Measurements from ENCODE around the gene USP6NL.

The USP6NL gene

GRCh38 chr10:11588873-11589574, 22.4 kb downstream of the USP6NL start:
- no peak for DNase-seq

DNA sequence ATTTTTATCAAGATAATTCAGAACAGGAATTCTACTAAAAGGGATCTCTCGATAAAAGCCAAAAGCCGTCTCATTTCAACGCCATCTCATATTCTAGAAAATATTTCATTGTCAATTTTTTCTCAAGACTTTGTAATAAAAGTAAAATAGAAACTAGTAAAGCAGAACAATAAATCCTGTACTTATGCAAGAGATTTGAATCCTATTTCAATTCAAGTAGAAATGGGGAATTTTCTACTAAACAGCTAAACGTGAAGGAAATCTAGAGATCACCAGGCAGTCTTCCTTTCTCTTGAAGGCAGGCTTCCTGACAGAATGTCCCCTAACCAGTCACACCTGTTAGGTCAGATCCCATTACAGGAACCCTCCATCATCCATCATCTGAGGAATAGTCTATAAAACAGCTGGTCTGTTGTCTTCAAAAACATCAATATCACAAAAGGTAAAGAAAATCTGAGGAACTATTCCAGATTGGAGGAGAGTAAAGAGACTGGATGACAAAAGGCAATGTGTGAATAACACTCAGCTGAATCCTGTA, 23.7 kb downstream of the USP6NL start:
- DNase-seq = no peak

GRCh38 chr10:11586170-11586569, 25.3 kb downstream of the USP6NL start:
- DNase-seq = no peak

- no peak for DNase-seq
These were observed 30.2 kb downstream of the USP6NL start for GRCh38 chr10:11581213-11581612.

DNA sequence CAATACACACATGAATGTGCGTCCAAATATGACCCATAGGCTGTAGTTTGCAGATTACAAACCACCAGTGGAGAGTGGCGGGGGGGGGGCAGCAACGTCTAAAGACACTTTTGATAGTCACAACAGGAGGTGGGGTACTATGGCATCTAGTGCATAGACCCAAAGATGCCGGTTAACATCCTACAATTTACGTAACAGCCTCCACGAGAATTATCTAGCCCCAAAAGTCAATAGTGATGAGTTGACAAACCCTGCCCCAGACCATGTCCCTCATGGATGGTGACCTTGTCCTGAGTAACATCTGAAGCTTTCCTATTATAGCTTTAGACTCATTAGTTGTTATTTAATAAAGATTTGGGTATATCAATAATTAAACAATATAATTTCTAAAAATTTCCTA, 31.6 kb downstream of the USP6NL start:
- DNase-seq = no peak

DNA sequence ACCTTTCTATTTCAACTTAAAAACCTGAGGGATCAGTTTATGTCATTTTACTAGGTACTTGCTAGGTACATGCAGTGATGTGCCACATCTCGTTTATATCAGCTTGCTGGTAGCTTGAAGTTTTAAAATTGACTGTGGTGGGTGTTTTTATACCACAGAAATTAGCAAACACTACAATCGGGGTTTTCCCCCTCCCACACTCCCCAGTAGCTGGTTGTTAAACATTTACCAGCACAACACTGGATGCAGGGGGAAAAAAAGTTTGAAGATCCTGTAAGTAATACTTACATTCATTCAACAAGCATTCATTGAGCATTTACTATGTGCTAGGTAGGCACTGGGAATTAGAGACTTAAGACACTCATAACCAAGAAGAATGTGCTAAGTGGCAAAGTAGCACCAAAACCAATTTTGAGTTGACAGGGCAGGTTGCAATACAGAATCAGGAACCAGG, 32.6 kb downstream of the USP6NL start:
- no peak for DNase-seq

DNA sequence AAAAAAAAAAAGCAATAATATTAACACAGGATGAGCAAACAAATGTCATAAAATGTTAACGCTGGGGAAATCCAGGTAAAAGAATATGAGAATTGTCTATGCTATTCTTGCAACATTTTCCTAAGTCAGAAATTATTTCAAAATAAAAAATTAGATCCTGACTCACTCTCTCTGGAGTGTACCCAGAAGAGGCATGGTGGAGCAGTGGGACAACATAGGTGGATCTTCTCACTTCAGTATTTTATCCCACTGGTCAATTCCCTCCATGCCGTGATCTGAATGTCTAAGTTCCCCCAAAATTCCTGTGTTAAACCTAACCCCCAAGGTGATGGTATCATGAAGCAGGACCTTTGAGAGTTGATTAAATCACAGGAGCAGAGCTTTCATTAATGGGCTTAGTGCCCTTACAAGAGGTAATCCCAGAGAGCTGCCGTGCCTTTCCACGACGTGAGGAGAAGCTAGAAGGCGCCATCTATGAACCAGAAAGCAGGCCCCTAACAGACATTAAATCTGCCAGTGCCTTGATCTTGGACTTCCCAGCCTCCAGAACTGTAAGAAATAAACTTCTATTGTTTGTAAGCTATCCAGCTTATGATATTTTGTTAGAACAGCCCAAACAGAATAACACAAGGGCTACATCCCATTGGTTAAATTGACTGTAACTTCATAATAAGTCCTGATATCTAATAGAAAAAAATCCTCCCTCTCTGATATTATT, 35.2 kb downstream of the USP6NL start:
- no peak for DNase-seq

GRCh38 chr10:11573497-11573896, 38.0 kb downstream of the USP6NL start:
- peak; percentile 46 for DNase-seq

GRCh38 chr10:11570751-11571150, 40.7 kb downstream of the USP6NL start:
- DNase-seq = no peak

GRCh38 chr10:11569471-11569870, 42.0 kb downstream of the USP6NL start:
- DNase-seq = no peak

DNA sequence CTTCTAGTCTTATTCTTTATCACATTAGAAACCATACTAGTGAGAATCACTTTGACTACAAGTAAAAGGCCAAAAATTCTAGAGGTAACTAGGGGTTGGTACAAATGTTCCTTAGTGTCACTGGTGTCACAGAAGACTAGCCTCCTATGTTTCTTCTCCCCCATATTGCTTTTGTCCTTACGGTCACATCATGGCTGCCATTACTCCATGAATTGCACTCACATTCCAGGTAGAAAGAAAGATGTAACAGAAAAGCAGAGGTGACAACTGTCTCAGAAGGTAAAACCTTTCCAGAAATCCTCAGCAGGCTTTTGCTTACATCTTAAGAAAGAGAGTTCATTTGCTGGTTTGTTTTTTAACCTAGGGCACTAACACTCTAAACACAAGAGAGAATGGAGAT, 42.9 kb downstream of the USP6NL start:
- no peak for DNase-seq

- no peak for DNase-seq
These were observed 46.7 kb downstream of the USP6NL start for GRCh38 chr10:11564741-11565140.

DNA sequence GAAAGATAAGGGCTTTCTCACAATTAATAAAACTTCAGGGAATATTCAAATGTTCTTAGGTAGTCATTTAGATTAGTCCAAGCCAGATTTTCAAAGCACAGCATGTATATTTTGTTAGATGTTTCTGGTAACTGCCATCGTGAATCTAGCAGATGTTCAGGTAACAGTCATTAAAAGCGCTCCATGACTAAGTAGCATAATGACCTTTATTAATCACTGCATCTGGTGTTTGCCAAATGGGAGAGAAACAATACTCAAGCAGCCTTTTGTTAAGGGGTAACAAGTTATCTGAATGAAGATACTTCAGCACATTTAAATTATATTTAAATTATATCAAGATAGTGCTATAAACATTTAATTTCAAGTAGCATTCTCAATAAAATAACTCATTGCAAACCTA, 47.5 kb downstream of the USP6NL start:
- no peak for DNase-seq

DNA sequence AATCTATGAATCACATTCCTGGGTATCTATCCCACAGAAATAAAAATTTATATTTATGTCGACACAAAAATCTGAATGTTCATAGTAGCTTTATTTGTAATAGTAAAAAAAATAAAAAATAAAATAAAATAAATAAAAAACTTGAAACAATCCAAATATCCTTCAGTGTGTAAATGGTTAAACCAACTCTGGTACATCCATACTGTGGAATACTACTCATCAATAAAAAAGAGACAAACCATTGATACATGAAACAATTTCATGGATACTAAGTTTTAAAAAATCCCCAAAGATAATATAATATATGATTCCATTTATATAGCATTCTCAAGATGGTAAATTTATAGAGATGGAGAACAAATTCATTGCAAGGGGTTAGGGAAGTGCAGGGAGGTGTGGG, 48.6 kb downstream of the USP6NL start:
- no peak for DNase-seq

GRCh38 chr10:11560076-11560709, 51.3 kb downstream of the USP6NL start:
- peak; percentile 14 for DNase-seq

DNA sequence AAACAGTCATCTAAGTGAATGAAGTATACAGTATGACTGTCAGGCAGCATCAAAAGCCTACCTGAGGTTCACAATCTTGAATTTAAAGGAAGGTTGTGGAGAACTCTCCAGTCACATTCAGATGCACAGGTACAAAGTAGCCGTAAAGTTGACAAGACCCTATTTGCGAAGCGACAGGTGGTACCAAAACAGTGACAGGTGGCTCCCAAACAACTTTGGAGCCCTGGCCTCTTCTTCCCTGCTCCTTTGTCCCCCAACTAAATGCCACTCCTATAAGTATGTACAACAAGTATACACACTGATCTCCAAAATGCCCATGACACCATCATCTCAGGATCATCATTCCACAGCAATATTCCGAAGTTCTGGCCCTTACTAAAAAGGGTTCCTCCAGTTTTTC, 53.5 kb downstream of the USP6NL start:
- no peak for DNase-seq

DNA sequence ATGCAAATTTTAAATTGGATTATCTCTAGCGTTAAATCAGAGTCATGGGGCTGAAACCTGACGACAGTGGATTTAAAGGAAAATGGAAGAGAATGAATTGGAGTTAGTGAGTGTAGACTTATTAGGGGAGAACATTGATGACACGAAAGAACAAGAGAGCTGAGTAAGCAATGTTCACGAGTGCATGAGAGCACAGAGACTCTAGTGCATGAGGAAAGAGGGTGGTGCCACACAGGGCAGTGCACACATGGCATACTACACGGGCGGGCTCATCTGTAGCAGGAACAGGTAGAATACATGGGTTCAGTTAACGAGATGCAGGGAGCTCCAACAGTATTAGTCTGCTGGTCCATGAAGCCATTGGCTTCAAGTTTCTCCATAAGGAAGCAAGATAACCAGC, 53.9 kb downstream of the USP6NL start:
- no peak for DNase-seq

DNA sequence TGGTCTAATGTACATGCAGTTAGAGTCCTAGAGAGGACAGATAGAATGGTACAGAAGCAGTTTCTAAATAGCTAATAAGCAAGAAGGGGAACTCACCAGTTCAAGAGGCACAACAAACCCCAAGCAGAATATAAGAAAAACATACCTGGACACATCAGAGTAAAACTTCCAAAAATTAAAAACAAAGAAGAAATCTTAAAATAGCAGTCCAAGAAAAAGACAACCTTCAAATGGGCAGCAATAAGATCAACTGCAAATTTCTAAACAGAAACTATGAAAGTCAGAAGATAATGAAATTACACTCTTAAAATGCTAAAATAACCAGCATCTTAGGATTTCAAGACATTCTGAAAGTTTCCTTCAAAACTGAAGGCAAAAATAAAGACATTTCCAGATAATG, 55.9 kb downstream of the USP6NL start:
- DNase-seq = no peak

- DNase-seq = no peak
These were observed 57.6 kb downstream of the USP6NL start for GRCh38 chr10:11553773-11554381.

DNA sequence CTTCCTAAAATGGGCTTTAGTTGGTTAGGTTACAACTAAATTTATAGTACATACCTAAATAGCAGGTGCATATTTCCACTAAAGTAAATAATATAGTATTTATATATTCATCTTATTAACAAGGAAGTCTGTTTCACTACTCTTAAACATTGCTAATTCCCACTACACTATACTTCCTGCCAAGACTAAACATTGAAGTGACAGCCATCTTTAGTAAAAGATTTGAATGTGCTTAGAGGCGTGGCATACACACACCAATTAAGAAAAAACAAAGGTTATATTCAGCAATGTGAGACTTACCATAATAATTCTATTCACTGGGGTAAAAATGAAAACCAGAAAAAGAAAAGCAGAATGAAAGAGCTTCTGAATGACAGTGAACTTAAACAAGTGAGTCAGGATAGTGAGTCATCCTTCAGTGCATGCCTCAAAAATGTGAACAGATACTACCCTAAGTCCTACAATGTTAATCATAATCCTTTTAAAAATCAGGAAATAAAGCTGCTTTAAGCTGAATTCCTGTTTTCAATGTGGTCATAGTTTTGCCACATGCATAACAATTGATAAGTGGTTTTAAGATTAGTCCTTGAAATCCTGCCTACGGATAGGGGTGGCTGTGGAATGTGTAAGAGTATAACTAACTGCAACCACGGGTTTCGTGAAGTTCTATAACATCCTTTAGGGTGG, 59.4 kb downstream of the USP6NL start:
- DNase-seq = no peak

DNA sequence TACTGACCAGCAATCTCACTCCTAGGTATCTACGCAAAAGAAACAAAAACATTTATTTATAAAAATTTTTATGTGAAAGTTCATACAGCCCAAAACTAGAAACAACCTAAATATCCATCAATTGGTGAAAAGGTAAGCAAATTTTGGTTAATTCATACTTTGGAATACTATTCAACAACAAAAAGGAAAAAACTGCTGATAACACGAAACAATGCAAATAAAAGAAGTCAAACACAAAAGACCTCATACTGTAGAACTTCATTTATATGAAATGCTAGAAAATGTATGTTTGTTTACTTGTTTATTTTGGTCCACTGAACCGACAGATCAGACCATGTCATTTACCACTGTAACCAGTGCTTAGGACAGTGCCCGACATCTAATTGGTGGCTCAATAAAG, 60.3 kb downstream of the USP6NL start:
- DNase-seq = no peak

GRCh38 chr10:11548768-11549099, 62.7 kb downstream of the USP6NL start:
- DNase-seq = no peak
